ENCODE data around the gene AGO1. TPM values are rescaled to one million over a fixed set of nuclear protein-coding genes. Genes with fewer than 3 reads are reported as not detected.

Gene AGO1
- total and polyA plus RNA-seq, 10 of the 15 experiments (the other 5 are each of a cell fraction or from before 2014, with no cell fraction given) = 1.8 to 24.0 (median 8.1) TPM

DNA sequence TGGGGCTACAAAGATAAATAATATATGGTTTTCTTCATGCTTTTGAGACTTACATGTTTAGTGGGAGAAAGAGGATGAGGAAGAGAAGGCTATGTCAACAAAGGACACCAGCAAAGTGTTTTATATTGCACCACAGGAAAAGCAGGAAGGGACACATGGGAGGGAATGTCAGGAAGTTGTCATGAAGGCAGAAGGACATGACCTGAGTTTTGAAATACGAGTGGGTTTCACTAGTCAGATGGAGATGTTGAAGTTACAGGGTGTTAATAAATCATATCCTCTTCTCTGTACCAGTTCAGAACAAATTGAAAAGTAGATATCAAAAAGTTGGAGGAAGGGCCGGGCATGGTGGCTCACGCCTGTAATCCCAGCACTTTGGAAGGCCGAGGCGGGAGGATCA lies 18.2 kb upstream of the AGO1 start (continued):
- TF ChIP-seq, protein P1, sequence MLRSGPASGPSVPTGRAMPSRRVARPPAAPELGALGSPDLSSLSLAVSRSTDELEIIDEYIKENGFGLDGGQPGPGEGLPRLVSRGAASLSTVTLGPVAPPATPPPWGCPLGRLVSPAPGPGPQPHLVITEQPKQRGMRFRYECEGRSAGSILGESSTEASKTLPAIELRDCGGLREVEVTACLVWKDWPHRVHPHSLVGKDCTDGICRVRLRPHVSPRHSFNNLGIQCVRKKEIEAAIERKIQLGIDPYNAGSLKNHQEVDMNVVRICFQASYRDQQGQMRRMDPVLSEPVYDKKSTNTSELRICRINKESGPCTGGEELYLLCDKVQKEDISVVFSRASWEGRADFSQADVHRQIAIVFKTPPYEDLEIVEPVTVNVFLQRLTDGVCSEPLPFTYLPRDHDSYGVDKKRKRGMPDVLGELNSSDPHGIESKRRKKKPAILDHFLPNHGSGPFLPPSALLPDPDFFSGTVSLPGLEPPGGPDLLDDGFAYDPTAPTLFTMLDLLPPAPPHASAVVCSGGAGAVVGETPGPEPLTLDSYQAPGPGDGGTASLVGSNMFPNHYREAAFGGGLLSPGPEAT (IDR thresholded peaks at IDR 0.05; ENCODE audit: low read depth) = no peak
- TF ChIP-seq KDM1A (IDR thresholded peaks at IDR 0.05; ENCODE audit: borderline replicate concordance) = no peak
- TF ChIP-seq, protein P2, sequence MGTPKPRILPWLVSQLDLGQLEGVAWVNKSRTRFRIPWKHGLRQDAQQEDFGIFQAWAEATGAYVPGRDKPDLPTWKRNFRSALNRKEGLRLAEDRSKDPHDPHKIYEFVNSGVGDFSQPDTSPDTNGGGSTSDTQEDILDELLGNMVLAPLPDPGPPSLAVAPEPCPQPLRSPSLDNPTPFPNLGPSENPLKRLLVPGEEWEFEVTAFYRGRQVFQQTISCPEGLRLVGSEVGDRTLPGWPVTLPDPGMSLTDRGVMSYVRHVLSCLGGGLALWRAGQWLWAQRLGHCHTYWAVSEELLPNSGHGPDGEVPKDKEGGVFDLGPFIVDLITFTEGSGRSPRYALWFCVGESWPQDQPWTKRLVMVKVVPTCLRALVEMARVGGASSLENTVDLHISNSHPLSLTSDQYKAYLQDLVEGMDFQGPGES (IDR thresholded peaks at IDR 0.05) = no peak

DNA sequence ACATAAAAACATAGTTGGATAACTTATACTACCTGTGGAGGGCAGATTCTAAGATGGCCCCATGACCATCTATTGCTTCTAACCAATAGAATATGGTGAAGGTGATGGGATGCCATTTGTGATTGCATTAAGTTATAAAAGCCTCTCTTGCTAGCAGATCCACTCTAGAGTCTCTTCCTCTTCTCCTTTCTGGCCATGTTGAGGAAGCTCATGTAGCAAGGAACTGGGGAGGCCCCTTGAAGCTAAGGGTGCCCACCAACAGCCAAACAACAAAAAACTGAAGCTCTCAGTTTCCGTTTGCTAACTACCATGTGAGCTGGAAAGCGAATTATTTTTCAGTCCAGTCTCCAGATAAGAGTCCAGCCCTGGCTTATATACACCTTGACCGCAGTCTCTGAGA lies 16.0 kb upstream of the AGO1 start:
- no peak overlapping the region for H3K27ac ChIP-seq (ENCODE audit: control insufficient read depth, insufficient read depth)
- H3K4me1 ChIP-seq (ENCODE audit: control insufficient read depth, insufficient read depth, low read length) = no peaks in the 10 kb centered on the region
- ChIA-PET CTCF (interaction anchor here (0.7 kb wide), 1 partner anchor 13 kb away, joined by 4 read pairs; no protein-coding TSS in a partner anchor), SMC1A (ENCODE audit: uncharacterized antibody, unreplicated experiment) (no interaction called here), POLR2A (interaction anchor here (0.6 to 0.7 kb wide), 2 partner anchors 156 to 633 kb away, joined by 5 read pairs; no protein-coding TSS in a partner anchor), RAD21 (ENCODE audit: unreplicated experiment) (no interaction called here)
- no TSS peak for BruUV-seq (replicated peaks)
- H3K9me3 ChIP-seq (replicated peaks; ENCODE audit: control insufficient read depth, insufficient read depth, low read length) = no peaks in the 10 kb centered on the region
- ATAC-seq = no peak
- no peak overlapping the region for H2AFZ ChIP-seq (ENCODE audit: control insufficient read depth, low read depth, low read length)
- no peak for DNase-seq (ENCODE audit: low read depth, low spot score)
- H3K9ac ChIP-seq (ENCODE audit: control insufficient read depth, insufficient read depth, low read length) = no peak overlapping the region
- intact Hi-C loops (cut with micrococcal nuclease; ENCODE audit: unreplicated experiment) (no loop called here), in situ Hi-C loops (cut with MboI) (no loop called here)
- H3K4me3 ChIP-seq = no peak overlapping the region
- no peak for FAIRE-seq
- H3K36me3 ChIP-seq (ENCODE audit: control insufficient read depth in 2 of 2, insufficient read depth in 2 of 2, low read length in 1 of 2) = no peaks in the 10 kb centered on the region
- 52% methylated on average over 3 of the region's 3 CpGs for WGBS (ENCODE audit: insufficient coverage, insufficient replicate concordance, low lambda C conversion rate, missing lambda C conversion rate)
- no peaks in the 10 kb centered on the region for H3K79me2 ChIP-seq (ENCODE audit: control insufficient read depth, insufficient read depth, low read length)
- H3K4me2 ChIP-seq (ENCODE audit: control insufficient read depth, insufficient read depth) = no peak overlapping the region
- no peaks in the 10 kb centered on the region for H3K27me3 ChIP-seq (replicated peaks in 1 of 2; ENCODE audit: control insufficient read depth in 2 of 2, insufficient read depth in 2 of 2, low read length in 1 of 2)
- H4K20me1 ChIP-seq (ENCODE audit: control insufficient read depth, insufficient read depth) = no peaks in the 10 kb centered on the region
- TF ChIP-seq SPI1 (IDR thresholded peaks at IDR 0.05; ENCODE audit: borderline replicate concordance, insufficient read depth, low read depth, low read length) (no peak), ZNF207 (IDR thresholded peaks at IDR 0.05; ENCODE audit: borderline replicate concordance) (no peak), CREM (IDR thresholded peaks at IDR 0.05; ENCODE audit: low read depth) (no peak), E2F8 (IDR thresholded peaks at IDR 0.05; ENCODE audit: low read depth, partially characterized antibody) (no peak), PML (IDR thresholded peaks at IDR 0.05; ENCODE audit: low read length) (no peak), BCL11A (IDR thresholded peaks at IDR 0.05; ENCODE audit: low read depth, low read length) (no peak), HDAC6 (IDR thresholded peaks at IDR 0.05; ENCODE audit: unreplicated experiment) (no peak), ELK1 (IDR thresholded peaks at IDR 0.05; ENCODE audit: low read depth, low read length) (no peak), PKNOX1 (IDR thresholded peaks at IDR 0.05) (no peak), JUNB (IDR thresholded peaks at IDR 0.05) (no peak)
